OCI-LY1 (cell line): Measurements from ENCODE around the gene CCDC194.
A peak's percentile ranks its signal among the peaks of the same experiment; 100 is the strongest.

ENCODE experiments used
- CTCF ChIP-seq: fragments of 200-600 bp; sonication (generic), shearing (Covaris generic); IDR thresholded peaks from 2 replicates; pipeline ENCODE4 v1.5.1; 2017; ENCODE audit warnings: mild to moderate bottlenecking, antibody characterized with exemption, low read length, moderate library complexity, mixed read lengths
- EZH2 ChIP-seq: fragments of 200-600 bp; sonication (generic), shearing (Covaris generic); IDR thresholded peaks from 2 replicates; pipeline ENCODE4 v1.8.0; 2017; ENCODE audit warnings: borderline replicate concordance, mixed run types, mild to moderate bottlenecking, antibody characterized with exemption, low read length, moderate library complexity, mixed read lengths

- TF ChIP-seq CTCF, result peak; percentile 91
- TF ChIP-seq EZH2, result no peak
Observed at GRCh38 chr19:17385878-17386611, 8.0 kb downstream of the CCDC194 start.
